Parietal lobe (tissue), 2 donors: ENCODE data around the gene LRRC26. TPM values are rescaled to one million over a fixed set of nuclear protein-coding genes. Genes with fewer than 3 reads are reported as not detected.

Source experiments
- small RNA-seq: library from RNA; depleted of rRNA; stranded (forward); fragments of <200 nt; gene quantifications from one replicate; pipeline ENCODE3, GENCODE V24; 2014; ENCODE audit warnings: low replicate concordance
- total RNA-seq: library from RNA; depleted of rRNA; stranded (reverse); fragments of >200 nt; gene quantifications from one replicate; pipeline ENCODE4 v1.2.3, GENCODE V29; 2014

LRRC26 gene
- total RNA-seq, result 0.31 TPM

GRCh38 chr9:137169896-137170358 lies at the start of gene LRRC26:
TSS of gene LRRC26 (minus strand) at chr9:137170051. CDS start at chr9:137169943, 108 bp downstream.

GRCh38 chr9:137205126-137206069 lies 35.5 kb upstream of the LRRC26 start, which contains the start of the genes NDOR1 and TMEM203:
TSS of gene NDOR1 (plus strand) at chr9:137205700. CDS start at chr9:137205778, 78 bp downstream.
TSS of gene TMEM203 (minus strand) at chr9:137205648. CDS start at chr9:137205414, 234 bp downstream.

GRCh38 chr9:137200311-137201204 lies 30.7 kb upstream of the LRRC26 start, which contains the start of gene TPRN:
TSS of gene TPRN (minus strand) at chr9:137200741. CDS start at chr9:137200711, 30 bp downstream.

GRCh38 chr9:137188490-137189296 lies 18.8 kb upstream of the LRRC26 start, which contains the start of the genes ANAPC2 and SSNA1:
TSS of gene ANAPC2 (minus strand) at chr9:137188560. CDS start at chr9:137188532, 28 bp downstream.
TSS of gene SSNA1 (plus strand) at chr9:137188676. CDS start at chr9:137188727, 51 bp downstream.

GRCh38 chr9:137138722-137139467 lies 31.0 kb downstream of the LRRC26 start, which contains the start of gene GRIN1:
TSS of gene GRIN1 (plus strand) at chr9:137139154. CDS start at chr9:137139487, 333 bp downstream.

Small RNA genes within 50 kb of the gene (small RNA-seq; reads per million reads assigned to genes)
- gene MIR3621, result not detected

Other genes with a start within 250 kb of the LRRC26 start
- 64.5 TPM for gene FBXW5, start 225.3 kb downstream of the LRRC26 start, total RNA-seq
- gene C8G, start 224.8 kb downstream of the LRRC26 start, total RNA-seq, result not detected
- 0.94 TPM for gene LCN12, start 217.8 kb downstream of the LRRC26 start, total RNA-seq
- 11.9 TPM for gene PTGDS, start 192.5 kb downstream of the LRRC26 start, total RNA-seq
- 0.94 TPM for gene LCNL1, start 187.1 kb downstream of the LRRC26 start, total RNA-seq
- 14.7 TPM for gene PAXX, start 177.6 kb downstream of the LRRC26 start, total RNA-seq
- not detected for gene CLIC3, start 173.5 kb downstream of the LRRC26 start, total RNA-seq
- gene ABCA2, start 141.8 kb downstream of the LRRC26 start, total RNA-seq, result 45.4 TPM
- gene FUT7, start 138.0 kb downstream of the LRRC26 start, total RNA-seq, result not detected
- gene NPDC1, start 123.9 kb downstream of the LRRC26 start, total RNA-seq, result 34.4 TPM
- gene ENTPD2, start 116.0 kb downstream of the LRRC26 start, total RNA-seq, result 0.63 TPM
- 2.5 TPM for gene SAPCD2, start 99.5 kb downstream of the LRRC26 start, total RNA-seq
- gene UAP1L1, start 92.5 kb downstream of the LRRC26 start, total RNA-seq, result 0.63 TPM
- gene MAN1B1, start 83.1 kb downstream of the LRRC26 start, total RNA-seq, result 72.6 TPM
- gene DPP7, start 55.3 kb downstream of the LRRC26 start, total RNA-seq, result 36.6 TPM
- gene GRIN1, start 30.9 kb downstream of the LRRC26 start, total RNA-seq, result 63.5 TPM
- not detected for gene TMEM210, start 2.0 kb upstream of the LRRC26 start, total RNA-seq
- 39.1 TPM for gene ANAPC2, start 18.5 kb upstream of the LRRC26 start, total RNA-seq
- 21.3 TPM for gene SSNA1, start 18.6 kb upstream of the LRRC26 start, total RNA-seq
- 7.5 TPM for gene TPRN, start 30.7 kb upstream of the LRRC26 start, total RNA-seq
- gene TMEM203, start 35.6 kb upstream of the LRRC26 start, total RNA-seq, result 31.6 TPM
- gene NDOR1, start 35.6 kb upstream of the LRRC26 start, total RNA-seq, result 6.9 TPM
- 1.9 TPM for gene RNF208, start 52.2 kb upstream of the LRRC26 start, total RNA-seq
- gene CYSRT1, start 55.1 kb upstream of the LRRC26 start, total RNA-seq, result not detected
- not detected for gene RNF224, start 57.5 kb upstream of the LRRC26 start, total RNA-seq
- gene SLC34A3, start 60.9 kb upstream of the LRRC26 start, total RNA-seq, result not detected
- gene TUBB4B, start 71.2 kb upstream of the LRRC26 start, total RNA-seq, result 88.9 TPM
- gene STPG3, start 81.2 kb upstream of the LRRC26 start, total RNA-seq, result not detected
- 34.4 TPM for gene NELFB, start 85.3 kb upstream of the LRRC26 start, total RNA-seq
- gene TOR4A, start 107.7 kb upstream of the LRRC26 start, total RNA-seq, result 0.31 TPM
- 5.0 TPM for gene NRARP, start 132.2 kb upstream of the LRRC26 start, total RNA-seq